ENCODE results near the gene PADI2. TPM values are rescaled to one million over a fixed set of nuclear protein-coding genes. Genes with fewer than 3 reads are reported as not detected.

Gene PADI2
- total and polyA plus RNA-seq, 9 of the 15 experiments (the other 6 are each of a cell fraction or from before 2014, with no cell fraction given) = 0.01 to 0.11 (median 0.01) TPM; not detected in 5

GRCh38 chr1:17095141-17095540 lies 24.1 kb downstream of the PADI2 start:
- H3K27ac ChIP-seq (ENCODE audit: extremely low read depth, low read depth, low read length) = no peak overlapping the region
- no peaks in the 10 kb centered on the region; a peak in 1 of 5 replicates for H3K4me1 ChIP-seq (replicated peaks in 1 of 2; ENCODE audit: control insufficient read depth in 2 of 2, insufficient read depth in 2 of 2, low read length in 2 of 2)
- intact Hi-C loops (cut with micrococcal nuclease) = no loop called here
- WGBS (ENCODE audit: insufficient coverage, low coverage, missing lambda C conversion rate) = 0% methylated on average over 4 of the region's 4 CpGs
- H3K27me3 ChIP-seq (ENCODE audit: control insufficient read depth in 2 of 2, insufficient read depth in 2 of 2, low read length in 2 of 2) = peaks cover 50 to 84% of the 10 kb centered on the region in 2 experiments
- H3K36me3 ChIP-seq (ENCODE audit: control insufficient read depth, insufficient read depth, low read length) = no peaks in the 10 kb centered on the region
- ChIA-PET CTCF (ENCODE audit: low intra/inter-chr PET ratio) (no interaction called here), POLR2A (interaction anchor here (1.0 kb wide), 1 partner anchor 13 kb away, joined by 3 read pairs; no protein-coding TSS in a partner anchor)
- no peak overlapping the region for H3K4me2 ChIP-seq (ENCODE audit: insufficient read depth, low read length)
- H3K9ac ChIP-seq (ENCODE audit: insufficient read depth in 1 of 2, low read depth in 2 of 2, low read length in 2 of 2) = no peak overlapping the region
- FAIRE-seq = no peak
- no peaks in the 10 kb centered on the region for H3K9me1 ChIP-seq (ENCODE audit: control insufficient read depth, insufficient read depth, low read length)
- no peak for DNase-seq (ENCODE audit: extremely low read depth in 1 of 4, low spot score in 3 of 4)
- ATAC-seq = no peak
- H3K4me3 ChIP-seq = no peak overlapping the region
- no peak overlapping the region for H2AFZ ChIP-seq (ENCODE audit: low read depth, low read length)
- in situ Hi-C loops (cut with MboI) = no loop called here
- no peaks in the 10 kb centered on the region for H3K79me2 ChIP-seq (ENCODE audit: control insufficient read depth, insufficient read depth, low read length)
- H3K9me3 ChIP-seq (replicated peaks; ENCODE audit: control insufficient read depth, insufficient read depth, low read depth, low read length) = no peaks in the 10 kb centered on the region
- BruUV-seq (replicated peaks) = no TSS peak
- no peak for TF ChIP-seq FOXJ2 (tag; IDR thresholded peaks at IDR 0.05)
- TF ChIP-seq ZNF217 (CRISPR knock-in tag; IDR thresholded peaks at IDR 0.05) = no peak
- no peak for TF ChIP-seq KAT7 (CRISPR knock-in tag; IDR thresholded peaks at IDR 0.05; ENCODE audit: borderline replicate concordance)
- no peak for TF ChIP-seq TEAD4 (IDR thresholded peaks at IDR 0.05; ENCODE audit: low read length)
- no peak for TF ChIP-seq TEAD4 (CRISPR knock-in tag; IDR thresholded peaks at IDR 0.05; ENCODE audit: borderline replicate concordance)
- TF ChIP-seq ZNF436 (CRISPR knock-in tag; IDR thresholded peaks at IDR 0.05) = no peak
- no peak for TF ChIP-seq CBX2 (IDR thresholded peaks at IDR 0.05; ENCODE audit: insufficient read depth, low read length, poor library complexity, severe bottlenecking)
- TF ChIP-seq TCF7L2 (IDR thresholded peaks at IDR 0.05; ENCODE audit: low read depth, low read length) = no peak
- no peak for TF ChIP-seq TRIM28 (IDR thresholded peaks at IDR 0.05)
- no peak for TF ChIP-seq ZNF197 (CRISPR knock-in tag; IDR thresholded peaks at IDR 0.05; ENCODE audit: low read depth)
- TF ChIP-seq PTTG1 (tag; IDR thresholded peaks at IDR 0.05; ENCODE audit: low read depth) = no peak
- no peak for TF ChIP-seq RREB1 (CRISPR knock-in tag; IDR thresholded peaks at IDR 0.05)
- no peak for TF ChIP-seq ZNF699 (CRISPR knock-in tag; IDR thresholded peaks at IDR 0.05; ENCODE audit: insufficient replicate concordance)
- no peak for TF ChIP-seq SRF (CRISPR knock-in tag; IDR thresholded peaks at IDR 0.05)
- no peak for TF ChIP-seq ZNF277 (CRISPR knock-in tag; IDR thresholded peaks at IDR 0.05; ENCODE audit: borderline replicate concordance)
- H4K20me1 ChIP-seq (replicated peaks; ENCODE audit: control insufficient read depth, insufficient read depth, low read length) = peaks cover 8% of the 10 kb centered on the region; the same call in 1 of the 2 replicates
